Uterus (tissue), 2 donors: ENCODE measurements around the gene CEP63.

Source experiments
- CTCF ChIP-seq, 4 experiments: fragments of 200-600 bp in 2 of 4; fragments of 450-650 bp in 2 of 4; sonication (generic) in 2 of 4; IDR thresholded peaks; one replicate each; pipeline ENCODE4 v1.5.1; 2016 to 2019; ENCODE audit warnings: antibody characterized with exemption in 4 of 4, mild to moderate bottlenecking in 2 of 4, moderate library complexity in 1 of 4
- POLR2A ChIP-seq, 2 donors: fragments of 450-650 bp; IDR thresholded peaks; one replicate each; pipeline ENCODE4 v1.6.1; 2016; ENCODE audit warnings: antibody characterized with exemption in 2 of 2, mild to moderate bottlenecking in 1 of 2, moderate library complexity in 1 of 2

- TF ChIP-seq POLR2A (IDR thresholded peaks at IDR 0.05) (no peak), CTCF (IDR thresholded peaks at IDR 0.05) (no peak)
Observed at GRCh38 chr3:134609821-134610431, 124.1 kb downstream of the CEP63 start.
